ENCODE measurements around the gene SLC36A4.
"Not testable (repeated sequence)": the region's sequence is repeated elsewhere in the genome, so short reads cannot be mapped to it uniquely, and the experiment has no call there.

SLC36A4 gene

GRCh38 chr11:93197380-93198214 lies at the start of gene SLC36A4:
SLC36A4 (minus strand) TSS chr11:93197991; CDS start chr11:93197832, 159 bp downstream.
- Mint-ChIP-seq H3K27me3 (ENCODE audit: low read depth) (peaks cover 17% of the 10 kb centered on the region), H3K9me3 (no peaks in the 10 kb centered on the region), H3K36me3 (ENCODE audit: low read depth) (peaks cover 2% of the 10 kb centered on the region), H3K4me3 (peak within 1 kb of the TSS; percentile 92), H3K4me1 (ENCODE audit: low read depth) (peaks cover 10% of the 10 kb centered on the region), H3K27ac (peak within 1 kb of the TSS; percentile 95)

- H3K36me3 Mint-ChIP-seq (ENCODE audit: low read depth); H3K4me1 Mint-ChIP-seq (ENCODE audit: low read depth); H3K27me3 Mint-ChIP-seq (ENCODE audit: low read depth); H3K27ac Mint-ChIP-seq; H3K9me3 Mint-ChIP-seq; H3K4me3 Mint-ChIP-seq: not testable (repeated sequence)
These were observed 49.0 kb upstream of the SLC36A4 start for GRCh38 chr11:93246790-93247189.

GRCh38 chr11:93244018-93244417 lies 46.2 kb upstream of the SLC36A4 start:
- Mint-ChIP-seq H3K9me3 (no peaks in the 10 kb centered on the region), H3K4me1 (ENCODE audit: low read depth) (no peaks in the 10 kb centered on the region), H3K4me3 (no peak overlapping the region), H3K27ac (no peak overlapping the region), H3K36me3 (ENCODE audit: low read depth) (no peaks in the 10 kb centered on the region), H3K27me3 (ENCODE audit: low read depth) (peaks cover 13% of the 10 kb centered on the region)

GRCh38 chr11:93239966-93240365 lies 42.2 kb upstream of the SLC36A4 start:
- H3K36me3 Mint-ChIP-seq (ENCODE audit: low read depth): no peaks in the 10 kb centered on the region
- no peaks in the 10 kb centered on the region for H3K9me3 Mint-ChIP-seq
- no peaks in the 10 kb centered on the region for H3K4me1 Mint-ChIP-seq (ENCODE audit: low read depth)
- H3K27me3 Mint-ChIP-seq (ENCODE audit: low read depth): peaks cover 39% of the 10 kb centered on the region
- H3K27ac Mint-ChIP-seq: no peak overlapping the region
- H3K4me3 Mint-ChIP-seq: no peak overlapping the region

- Mint-ChIP-seq H3K4me3 (no peak overlapping the region), H3K27me3 (ENCODE audit: low read depth) (peaks cover 37% of the 10 kb centered on the region), H3K9me3 (no peaks in the 10 kb centered on the region), H3K27ac (no peak overlapping the region), H3K36me3 (ENCODE audit: low read depth) (no peaks in the 10 kb centered on the region), H3K4me1 (ENCODE audit: low read depth) (no peaks in the 10 kb centered on the region)
These were observed 41.2 kb upstream of the SLC36A4 start for GRCh38 chr11:93238956-93239355.

- no peaks in the 10 kb centered on the region for H3K4me1 Mint-ChIP-seq (ENCODE audit: low read depth)
- H3K27me3 Mint-ChIP-seq (ENCODE audit: low read depth): peaks cover 37% of the 10 kb centered on the region
- no peak overlapping the region for H3K27ac Mint-ChIP-seq
- H3K9me3 Mint-ChIP-seq: no peaks in the 10 kb centered on the region
- no peaks in the 10 kb centered on the region for H3K36me3 Mint-ChIP-seq (ENCODE audit: low read depth)
- no peak overlapping the region for H3K4me3 Mint-ChIP-seq
These were observed 39.2 kb upstream of the SLC36A4 start for GRCh38 chr11:93236741-93237675.

- Mint-ChIP-seq H3K36me3 (ENCODE audit: low read depth) (no peaks in the 10 kb centered on the region), H3K27me3 (ENCODE audit: low read depth) (peaks cover 31% of the 10 kb centered on the region), H3K9me3 (no peaks in the 10 kb centered on the region), H3K4me3 (no peak overlapping the region), H3K4me1 (ENCODE audit: low read depth) (no peaks in the 10 kb centered on the region), H3K27ac (no peak overlapping the region)
These were observed 36.9 kb upstream of the SLC36A4 start for GRCh38 chr11:93234602-93235207.

GRCh38 chr11:93229876-93230275 lies 32.1 kb upstream of the SLC36A4 start:
- no peaks in the 10 kb centered on the region for H3K36me3 Mint-ChIP-seq (ENCODE audit: low read depth)

GRCh38 chr11:93225662-93226061 lies 27.9 kb upstream of the SLC36A4 start:
- Mint-ChIP-seq H3K36me3 (ENCODE audit: low read depth) (no peaks in the 10 kb centered on the region), H3K4me1 (ENCODE audit: low read depth) (no peaks in the 10 kb centered on the region), H3K4me3 (no peak overlapping the region), H3K27ac (no peak overlapping the region), H3K27me3 (ENCODE audit: low read depth) (no peaks in the 10 kb centered on the region), H3K9me3 (no peaks in the 10 kb centered on the region)

More at GRCh38 chr11:93229876-93230275, 32.1 kb upstream of the SLC36A4 start:
- Mint-ChIP-seq H3K4me3 (no peak overlapping the region), H3K27me3 (ENCODE audit: low read depth) (no peaks in the 10 kb centered on the region), H3K4me1 (ENCODE audit: low read depth) (no peaks in the 10 kb centered on the region), H3K27ac (no peak overlapping the region), H3K9me3 (no peaks in the 10 kb centered on the region)

- H3K9me3 Mint-ChIP-seq: no peaks in the 10 kb centered on the region
- no peaks in the 10 kb centered on the region for H3K36me3 Mint-ChIP-seq (ENCODE audit: low read depth)
- H3K4me1 Mint-ChIP-seq (ENCODE audit: low read depth): no peaks in the 10 kb centered on the region
- no peak overlapping the region for H3K4me3 Mint-ChIP-seq
- H3K27me3 Mint-ChIP-seq (ENCODE audit: low read depth): peaks cover 3% of the 10 kb centered on the region
- no peak overlapping the region for H3K27ac Mint-ChIP-seq
These were observed 23.7 kb upstream of the SLC36A4 start for GRCh38 chr11:93221539-93221938.

- no peak overlapping the region for H3K27ac Mint-ChIP-seq
- H3K9me3 Mint-ChIP-seq: no peaks in the 10 kb centered on the region
- no peak overlapping the region for H3K4me3 Mint-ChIP-seq
- peaks cover 3% of the 10 kb centered on the region for H3K27me3 Mint-ChIP-seq (ENCODE audit: low read depth)
- no peaks in the 10 kb centered on the region for H3K4me1 Mint-ChIP-seq (ENCODE audit: low read depth)
- no peaks in the 10 kb centered on the region for H3K36me3 Mint-ChIP-seq (ENCODE audit: low read depth)
These were observed 22.3 kb upstream of the SLC36A4 start for GRCh38 chr11:93220078-93220477.

- H3K4me3 Mint-ChIP-seq: no peak overlapping the region
- H3K27me3 Mint-ChIP-seq (ENCODE audit: low read depth): peaks cover 3% of the 10 kb centered on the region
- no peaks in the 10 kb centered on the region for H3K4me1 Mint-ChIP-seq (ENCODE audit: low read depth)
- no peaks in the 10 kb centered on the region for H3K9me3 Mint-ChIP-seq
- no peaks in the 10 kb centered on the region for H3K36me3 Mint-ChIP-seq (ENCODE audit: low read depth)
- H3K27ac Mint-ChIP-seq: no peak overlapping the region
These were observed 21.6 kb upstream of the SLC36A4 start for GRCh38 chr11:93219440-93219839.

- Mint-ChIP-seq H3K27me3 (ENCODE audit: low read depth) (peaks cover 3% of the 10 kb centered on the region), H3K36me3 (ENCODE audit: low read depth) (no peaks in the 10 kb centered on the region), H3K4me3 (no peak overlapping the region), H3K27ac (no peak overlapping the region), H3K9me3 (no peaks in the 10 kb centered on the region), H3K4me1 (ENCODE audit: low read depth) (no peaks in the 10 kb centered on the region)
These were observed 18.8 kb upstream of the SLC36A4 start for GRCh38 chr11:93216511-93217101.

GRCh38 chr11:93213622-93214021 lies 15.8 kb upstream of the SLC36A4 start:
- Mint-ChIP-seq H3K9me3 (peaks cover 3% of the 10 kb centered on the region), H3K27ac (no peak overlapping the region), H3K4me1 (ENCODE audit: low read depth) (no peaks in the 10 kb centered on the region), H3K27me3 (ENCODE audit: low read depth) (peaks cover 8% of the 10 kb centered on the region), H3K36me3 (ENCODE audit: low read depth) (no peaks in the 10 kb centered on the region), H3K4me3 (no peak overlapping the region)

Measured in T-helper 1 cell treated with Interleukin-12 subunit alpha and Interleukin-12 subunit beta and Interleukin-4 antibody, amounts not matched to agents 30 μg/mL and 1 μg/mL, for 36 hours (primary cell).